AG09309 (cell line): ENCODE results near the gene SLC26A5.
"Not testable (repeated sequence)": the region's sequence is repeated elsewhere in the genome, so short reads cannot be mapped to it uniquely, and the experiment has no call there.

Source experiments
- DNase-seq: peaks from one replicate; pipeline ENCODE4 v3.0.0-alpha.2; 2010; ENCODE audit warnings: low read depth
- H3K4me3 ChIP-seq: 2 replicates; pipeline ENCODE4 v1.5.1; 2011; ENCODE audit warnings: mild to moderate bottlenecking, low read depth, low read length, moderate library complexity; ENCODE audit not compliant: control insufficient read depth
- TF ChIP-seq, protein P1 (sequence below): IDR thresholded peaks from 2 replicates; pipeline ENCODE4 v1.5.1; 2011; ENCODE audit warnings: mild to moderate bottlenecking, low read depth, low read length, inconsistent platforms; ENCODE audit not compliant: insufficient read depth, control insufficient read depth; ENCODE audit errors: missing control alignments

SLC26A5 gene, protein sequence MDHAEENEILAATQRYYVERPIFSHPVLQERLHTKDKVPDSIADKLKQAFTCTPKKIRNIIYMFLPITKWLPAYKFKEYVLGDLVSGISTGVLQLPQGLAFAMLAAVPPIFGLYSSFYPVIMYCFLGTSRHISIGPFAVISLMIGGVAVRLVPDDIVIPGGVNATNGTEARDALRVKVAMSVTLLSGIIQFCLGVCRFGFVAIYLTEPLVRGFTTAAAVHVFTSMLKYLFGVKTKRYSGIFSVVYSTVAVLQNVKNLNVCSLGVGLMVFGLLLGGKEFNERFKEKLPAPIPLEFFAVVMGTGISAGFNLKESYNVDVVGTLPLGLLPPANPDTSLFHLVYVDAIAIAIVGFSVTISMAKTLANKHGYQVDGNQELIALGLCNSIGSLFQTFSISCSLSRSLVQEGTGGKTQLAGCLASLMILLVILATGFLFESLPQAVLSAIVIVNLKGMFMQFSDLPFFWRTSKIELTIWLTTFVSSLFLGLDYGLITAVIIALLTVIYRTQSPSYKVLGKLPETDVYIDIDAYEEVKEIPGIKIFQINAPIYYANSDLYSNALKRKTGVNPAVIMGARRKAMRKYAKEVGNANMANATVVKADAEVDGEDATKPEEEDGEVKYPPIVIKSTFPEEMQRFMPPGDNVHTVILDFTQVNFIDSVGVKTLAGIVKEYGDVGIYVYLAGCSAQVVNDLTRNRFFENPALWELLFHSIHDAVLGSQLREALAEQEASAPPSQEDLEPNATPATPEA

DNA sequence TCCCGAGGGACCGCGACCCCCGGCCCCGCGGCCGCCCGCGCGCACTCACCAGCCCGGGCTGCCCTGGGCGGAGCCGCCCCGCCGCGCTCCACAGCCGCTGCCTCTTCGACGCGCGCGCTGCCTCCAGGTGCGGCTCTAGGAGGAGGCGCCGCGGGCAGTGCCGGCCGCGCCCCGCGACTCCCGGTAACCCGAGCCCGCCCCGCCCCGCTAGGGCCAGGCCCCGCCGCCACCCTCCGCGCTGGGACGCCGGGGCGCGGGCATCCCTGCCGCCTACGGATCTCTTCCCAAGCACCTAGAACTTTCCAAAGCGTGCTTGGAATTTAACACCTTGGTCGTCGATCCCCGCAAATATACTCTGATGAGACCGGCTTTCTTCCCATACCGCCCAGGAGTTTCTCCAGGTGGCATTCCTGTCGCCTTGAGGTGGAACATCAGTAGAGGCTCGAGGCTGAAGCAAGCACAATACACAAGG is at the start of gene SLC26A5:
TSS of gene SLC26A5 (minus strand) at position 159 of the 472 bp plus-strand sequence. CDS start 24,693 bp downstream, outside the sequence.
- H3K4me3 ChIP-seq = peak within 1 kb of the TSS; percentile 7
- TF ChIP-seq, protein P1, sequence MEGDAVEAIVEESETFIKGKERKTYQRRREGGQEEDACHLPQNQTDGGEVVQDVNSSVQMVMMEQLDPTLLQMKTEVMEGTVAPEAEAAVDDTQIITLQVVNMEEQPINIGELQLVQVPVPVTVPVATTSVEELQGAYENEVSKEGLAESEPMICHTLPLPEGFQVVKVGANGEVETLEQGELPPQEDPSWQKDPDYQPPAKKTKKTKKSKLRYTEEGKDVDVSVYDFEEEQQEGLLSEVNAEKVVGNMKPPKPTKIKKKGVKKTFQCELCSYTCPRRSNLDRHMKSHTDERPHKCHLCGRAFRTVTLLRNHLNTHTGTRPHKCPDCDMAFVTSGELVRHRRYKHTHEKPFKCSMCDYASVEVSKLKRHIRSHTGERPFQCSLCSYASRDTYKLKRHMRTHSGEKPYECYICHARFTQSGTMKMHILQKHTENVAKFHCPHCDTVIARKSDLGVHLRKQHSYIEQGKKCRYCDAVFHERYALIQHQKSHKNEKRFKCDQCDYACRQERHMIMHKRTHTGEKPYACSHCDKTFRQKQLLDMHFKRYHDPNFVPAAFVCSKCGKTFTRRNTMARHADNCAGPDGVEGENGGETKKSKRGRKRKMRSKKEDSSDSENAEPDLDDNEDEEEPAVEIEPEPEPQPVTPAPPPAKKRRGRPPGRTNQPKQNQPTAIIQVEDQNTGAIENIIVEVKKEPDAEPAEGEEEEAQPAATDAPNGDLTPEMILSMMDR = no peak
- no peak for DNase-seq

DNA sequence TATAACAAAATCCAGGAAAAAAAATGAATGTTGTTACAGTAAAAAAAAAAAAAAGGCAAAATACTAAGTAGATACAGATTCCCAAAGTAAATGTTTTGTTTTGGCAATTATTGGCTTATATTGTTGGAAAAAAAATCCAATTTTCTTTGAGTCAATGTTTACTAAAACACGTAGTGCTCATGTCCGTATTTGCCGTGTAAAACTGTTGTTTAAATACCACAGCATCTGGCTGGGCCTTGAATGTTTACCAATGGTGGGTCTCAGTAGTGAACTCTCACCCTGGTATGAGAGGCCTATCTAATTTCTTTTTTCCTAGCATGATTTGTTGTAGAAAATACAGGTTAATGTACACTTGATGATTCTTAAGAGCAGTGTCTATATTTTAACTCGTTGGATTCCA is 41.4 kb upstream of the SLC26A5 start:
- TF ChIP-seq, protein P1 = no peak
- DNase-seq = no peak

DNA sequence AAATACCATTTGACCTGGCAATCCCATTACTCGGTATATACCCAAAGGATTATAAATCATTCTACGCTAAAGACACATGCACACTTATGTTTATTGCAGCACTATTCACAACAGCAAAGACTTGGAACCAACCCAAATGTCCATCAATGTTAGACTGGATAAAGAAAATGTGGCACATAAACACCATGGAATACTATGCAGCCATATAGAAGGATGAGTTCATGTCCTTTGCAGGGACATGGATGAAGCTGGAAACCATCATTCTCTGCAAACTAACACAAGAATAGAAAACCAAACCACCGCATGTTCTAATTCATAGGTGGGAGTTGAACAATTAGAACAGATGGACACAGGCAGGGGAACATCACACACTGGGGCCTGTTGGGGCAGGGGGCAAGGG is 40.9 kb upstream of the SLC26A5 start:
- H3K4me3 ChIP-seq, DNase-seq: not testable (repeated sequence)

More for the DNA sequence above, 41.4 kb upstream of the SLC26A5 start:
- no peak overlapping the region for H3K4me3 ChIP-seq

- TF ChIP-seq, protein P1 = no peak
- H3K4me3 ChIP-seq = no peak overlapping the region
- no peak for DNase-seq
Measured at GRCh38 chr7:103480771-103481170, 34.8 kb upstream of the SLC26A5 start.

GRCh38 chr7:103474956-103475355 is 28.9 kb upstream of the SLC26A5 start:
- no peak for DNase-seq
- H3K4me3 ChIP-seq = no peak overlapping the region
- TF ChIP-seq, protein P1 = no peak

DNA sequence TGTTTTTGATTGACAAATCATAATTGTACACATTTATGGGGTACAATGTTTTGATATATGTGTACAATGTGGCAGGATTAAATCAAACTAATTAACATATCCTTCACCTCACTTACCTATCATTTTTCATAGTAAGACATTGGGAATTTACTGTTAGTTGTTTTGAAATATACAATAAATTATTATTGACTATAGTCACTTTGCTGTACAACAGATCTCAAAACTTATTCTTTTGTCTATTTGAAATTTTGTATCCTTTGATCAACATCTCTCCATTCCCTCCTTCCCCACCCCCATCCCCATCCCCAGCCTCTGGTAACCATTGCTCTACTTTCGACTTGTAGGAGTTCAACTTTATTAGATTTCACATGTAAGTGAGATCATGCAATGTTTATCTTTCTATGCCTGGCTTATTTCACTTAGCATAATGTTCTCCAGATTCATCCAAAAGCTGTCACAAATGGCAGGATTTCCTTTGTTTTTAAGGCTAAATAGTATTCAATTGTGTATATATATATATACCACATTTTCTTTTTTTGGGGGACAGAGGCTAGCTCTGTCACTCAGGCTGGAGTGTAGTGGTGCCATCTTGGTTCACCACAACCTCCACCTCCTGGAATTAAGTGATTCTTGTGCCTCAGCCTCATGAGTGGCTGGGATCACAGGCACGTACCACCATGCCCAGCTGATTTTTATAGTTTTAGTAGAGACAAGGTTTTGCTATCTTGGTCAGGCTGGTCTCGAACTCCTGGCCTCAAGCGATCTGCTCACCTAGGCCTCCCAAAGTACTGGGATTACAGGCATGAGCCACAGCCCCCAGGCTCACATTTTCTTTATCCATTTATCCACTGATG is 23.3 kb upstream of the SLC26A5 start:
- no peak overlapping the region for H3K4me3 ChIP-seq
- TF ChIP-seq, protein P1 = no peak
- no peak for DNase-seq
